ENCODE measurements around the gene CLIC5.

Gene CLIC5

DNA sequence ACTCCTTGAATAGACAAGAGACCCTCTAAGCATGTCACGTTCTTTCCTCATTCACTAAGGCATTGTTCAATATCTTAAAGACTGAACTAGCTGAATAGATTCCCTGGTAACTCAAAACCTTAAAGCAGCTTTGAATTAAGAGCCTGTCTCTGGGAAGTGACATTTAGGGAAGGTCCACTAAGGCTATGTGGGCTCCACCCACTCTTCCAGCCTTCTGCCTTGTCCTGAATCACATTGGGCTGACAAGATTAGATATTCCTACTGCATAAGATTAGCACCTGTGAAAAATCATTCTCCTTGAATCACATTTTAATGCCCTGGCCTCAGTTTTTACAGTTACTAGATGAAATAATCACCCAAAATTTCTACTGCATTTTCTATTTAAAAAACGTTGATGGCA lies 36.3 kb downstream of the CLIC5 start:
- no peaks in the 10 kb centered on the region for H3K79me2 ChIP-seq (ENCODE audit: insufficient read depth, low read length)
- no peaks in the 10 kb centered on the region for H3F3A ChIP-seq (ENCODE audit: insufficient read depth, low read length)
- no peak overlapping the region for H2AFZ ChIP-seq (ENCODE audit: low read length)
- no peaks in the 10 kb centered on the region for H3K9me3 ChIP-seq (ENCODE audit: low read length)
- no peak overlapping the region for H3K4me2 ChIP-seq (ENCODE audit: low read length)
- TF ChIP-seq EZH2 (IDR thresholded peaks at IDR 0.05; ENCODE audit: borderline replicate concordance, low read length): no peak
- TF ChIP-seq, protein P1, sequence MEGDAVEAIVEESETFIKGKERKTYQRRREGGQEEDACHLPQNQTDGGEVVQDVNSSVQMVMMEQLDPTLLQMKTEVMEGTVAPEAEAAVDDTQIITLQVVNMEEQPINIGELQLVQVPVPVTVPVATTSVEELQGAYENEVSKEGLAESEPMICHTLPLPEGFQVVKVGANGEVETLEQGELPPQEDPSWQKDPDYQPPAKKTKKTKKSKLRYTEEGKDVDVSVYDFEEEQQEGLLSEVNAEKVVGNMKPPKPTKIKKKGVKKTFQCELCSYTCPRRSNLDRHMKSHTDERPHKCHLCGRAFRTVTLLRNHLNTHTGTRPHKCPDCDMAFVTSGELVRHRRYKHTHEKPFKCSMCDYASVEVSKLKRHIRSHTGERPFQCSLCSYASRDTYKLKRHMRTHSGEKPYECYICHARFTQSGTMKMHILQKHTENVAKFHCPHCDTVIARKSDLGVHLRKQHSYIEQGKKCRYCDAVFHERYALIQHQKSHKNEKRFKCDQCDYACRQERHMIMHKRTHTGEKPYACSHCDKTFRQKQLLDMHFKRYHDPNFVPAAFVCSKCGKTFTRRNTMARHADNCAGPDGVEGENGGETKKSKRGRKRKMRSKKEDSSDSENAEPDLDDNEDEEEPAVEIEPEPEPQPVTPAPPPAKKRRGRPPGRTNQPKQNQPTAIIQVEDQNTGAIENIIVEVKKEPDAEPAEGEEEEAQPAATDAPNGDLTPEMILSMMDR (IDR thresholded peaks at IDR 0.05; ENCODE audit: low read length): no peak
- H3K9ac ChIP-seq (ENCODE audit: low read length): no peak overlapping the region
- H3K36me3 ChIP-seq (ENCODE audit: insufficient read depth, low read length): no peaks in the 10 kb centered on the region
- H4K20me1 ChIP-seq (ENCODE audit: insufficient read depth, low read length): no peaks in the 10 kb centered on the region
- no peaks in the 10 kb centered on the region for H3K9me2 ChIP-seq (ENCODE audit: low read depth, low read length)
- no peak overlapping the region for H3K4me3 ChIP-seq (ENCODE audit: low read depth, low read length, poor library complexity, severe bottlenecking)
- H3K27ac ChIP-seq (ENCODE audit: low read depth, low read length, poor library complexity, severe bottlenecking): no peak overlapping the region
- no peaks in the 10 kb centered on the region for H3K4me1 ChIP-seq (ENCODE audit: insufficient read depth, low read length, severe bottlenecking)
- H3K27me3 ChIP-seq (ENCODE audit: insufficient read depth, low read length): peaks cover 3% of the 10 kb centered on the region; the same call in 1 of the 2 replicates

DNA sequence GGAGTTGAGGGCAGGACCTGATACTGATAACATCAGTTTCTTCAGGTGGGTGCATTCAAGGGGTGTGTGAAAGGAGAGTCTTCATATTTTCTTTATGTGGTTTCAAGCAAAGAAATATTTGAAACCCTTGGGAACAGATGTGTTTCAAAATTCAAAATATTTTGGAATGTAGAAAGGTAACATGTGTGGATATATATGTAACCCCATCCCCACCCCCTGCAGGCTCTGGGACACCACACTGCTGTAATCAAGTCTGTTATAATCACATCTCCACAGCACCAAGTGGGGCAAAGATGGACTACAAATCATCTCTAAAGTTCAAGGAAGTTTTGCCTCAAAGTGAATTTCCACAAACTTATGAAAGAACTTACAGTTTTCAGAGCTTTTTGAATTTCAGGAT lies 41.1 kb downstream of the CLIC5 start:
- Histone ChIP-seq H3K79me2 (ENCODE audit: insufficient read depth, low read length) (no peaks in the 10 kb centered on the region), H3K4me1 (ENCODE audit: insufficient read depth, low read length, severe bottlenecking) (no peaks in the 10 kb centered on the region), H3K36me3 (ENCODE audit: insufficient read depth, low read length) (no peaks in the 10 kb centered on the region), H3K27ac (ENCODE audit: low read depth, low read length, poor library complexity, severe bottlenecking) (no peak overlapping the region), H3K9me3 (ENCODE audit: low read length) (no peaks in the 10 kb centered on the region), H3K27me3 (ENCODE audit: insufficient read depth, low read length) (no peaks in the 10 kb centered on the region), H3F3A (ENCODE audit: insufficient read depth, low read length) (no peaks in the 10 kb centered on the region), H3K4me3 (ENCODE audit: low read depth, low read length, poor library complexity, severe bottlenecking) (no peak overlapping the region), H3K9me2 (ENCODE audit: low read depth, low read length) (no peaks in the 10 kb centered on the region), H4K20me1 (ENCODE audit: insufficient read depth, low read length) (no peaks in the 10 kb centered on the region), H2AFZ (ENCODE audit: low read length) (no peak overlapping the region), H3K9ac (ENCODE audit: low read length) (no peak overlapping the region), H3K4me2 (ENCODE audit: low read length) (no peak overlapping the region)
- no peak for TF ChIP-seq EZH2 (IDR thresholded peaks at IDR 0.05; ENCODE audit: borderline replicate concordance, low read length)
- TF ChIP-seq, protein P1 (IDR thresholded peaks at IDR 0.05; ENCODE audit: low read length): no peak

DNA sequence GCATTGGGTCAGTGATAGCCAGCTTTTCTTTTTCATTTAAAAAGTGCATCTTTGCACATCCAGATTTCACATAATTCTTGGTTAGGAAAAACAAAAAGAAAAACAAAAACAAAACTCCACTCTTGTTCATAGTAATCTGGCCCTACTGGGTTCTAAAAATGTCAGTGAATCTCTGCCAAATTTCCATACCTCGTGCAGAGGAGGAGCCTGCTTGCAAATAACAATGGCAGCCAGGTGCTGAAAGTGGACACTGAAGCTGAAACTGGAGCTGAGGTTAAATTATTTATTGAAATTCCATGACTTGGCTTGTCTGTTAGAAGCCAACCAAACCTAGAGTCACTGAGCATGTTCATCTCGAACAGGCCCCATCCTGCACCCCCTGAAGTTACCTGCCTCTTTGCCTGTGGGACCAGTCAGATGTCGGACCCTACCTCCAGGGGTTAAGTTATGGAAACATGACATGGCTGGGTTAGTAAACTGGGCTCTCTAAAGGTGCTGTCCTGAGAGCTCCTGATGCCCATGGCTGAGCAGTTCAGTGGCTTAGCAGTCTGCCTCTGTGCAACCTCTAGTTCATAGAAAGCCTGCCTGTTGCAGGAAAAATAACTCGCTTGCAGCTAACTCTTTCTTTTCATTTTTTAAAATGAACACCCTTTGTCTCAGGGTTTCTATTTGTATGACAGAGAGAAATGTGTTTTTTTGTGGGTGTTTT lies 42.7 kb downstream of the CLIC5 start:
- H4K20me1 ChIP-seq (ENCODE audit: insufficient read depth, low read length): no peaks in the 10 kb centered on the region
- no peak overlapping the region for H3K4me3 ChIP-seq (ENCODE audit: low read depth, low read length, poor library complexity, severe bottlenecking)
- H3K9ac ChIP-seq (ENCODE audit: low read length): no peak overlapping the region
- no peaks in the 10 kb centered on the region for H3K27me3 ChIP-seq (ENCODE audit: insufficient read depth, low read length)
- no peaks in the 10 kb centered on the region for H3K79me2 ChIP-seq (ENCODE audit: insufficient read depth, low read length)
- no peak overlapping the region for H2AFZ ChIP-seq (ENCODE audit: low read length)
- TF ChIP-seq, protein P1 (IDR thresholded peaks at IDR 0.05; ENCODE audit: low read length): no peak
- no peak for TF ChIP-seq EZH2 (IDR thresholded peaks at IDR 0.05; ENCODE audit: borderline replicate concordance, low read length)
- no peak overlapping the region for H3K27ac ChIP-seq (ENCODE audit: low read depth, low read length, poor library complexity, severe bottlenecking)
- no peak overlapping the region for H3K4me2 ChIP-seq (ENCODE audit: low read length)
- no peaks in the 10 kb centered on the region for H3K9me3 ChIP-seq (ENCODE audit: low read length)
- no peaks in the 10 kb centered on the region for H3F3A ChIP-seq (ENCODE audit: insufficient read depth, low read length)
- no peaks in the 10 kb centered on the region for H3K4me1 ChIP-seq (ENCODE audit: insufficient read depth, low read length, severe bottlenecking)
- no peaks in the 10 kb centered on the region for H3K36me3 ChIP-seq (ENCODE audit: insufficient read depth, low read length)
- H3K9me2 ChIP-seq (ENCODE audit: low read depth, low read length): no peaks in the 10 kb centered on the region
